Parathyroid adenoma (tissue), 2 donors: ENCODE data around the gene ADCY1.

Source experiments
- H2AFZ ChIP-seq: fragments of 300-600 bp; sonication (generic); one replicate; pipeline ENCODE4 v1.7.0; 2017; ENCODE audit warnings: antibody characterized with exemption, mild to moderate bottlenecking
- H3K27ac ChIP-seq: fragments of 300-600 bp; sonication (generic); one replicate; pipeline ENCODE4 v1.7.0; 2017
- H3K27me3 ChIP-seq: fragments of 300-600 bp; sonication (generic); one replicate; pipeline ENCODE4 v1.7.0; 2017; ENCODE audit warnings: low read length; ENCODE audit not compliant: control insufficient read depth, insufficient read depth
- H3K36me3 ChIP-seq: fragments of 300-600 bp; sonication (generic); one replicate; pipeline ENCODE4 v1.7.0; 2017; ENCODE audit warnings: low read length; ENCODE audit not compliant: control insufficient read depth, insufficient read depth
- H3K4me1 ChIP-seq: fragments of 300-600 bp; sonication (generic); one replicate; pipeline ENCODE4 v1.7.0; 2017; ENCODE audit warnings: control low read depth
- H3K4me2 ChIP-seq: fragments of 300-600 bp; sonication (generic); one replicate; pipeline ENCODE4 v1.7.0; 2017; ENCODE audit warnings: low read length
- H3K4me3 ChIP-seq: fragments of 300-600 bp; sonication (generic); one replicate; pipeline ENCODE4 v1.7.0; 2017; ENCODE audit warnings: low read depth, low read length
- H3K79me2 ChIP-seq: fragments of 300-600 bp; sonication (generic); one replicate; pipeline ENCODE4 v1.7.0; 2017; ENCODE audit warnings: control low read depth
- H3K9ac ChIP-seq: fragments of 300-600 bp; sonication (generic); one replicate; pipeline ENCODE4 v1.7.0; 2017; ENCODE audit warnings: mild to moderate bottlenecking
- H3K9me3 ChIP-seq: fragments of 300-600 bp; sonication (generic); one replicate; pipeline ENCODE4 v1.7.0; 2017; ENCODE audit warnings: low read length; ENCODE audit not compliant: control insufficient read depth
- TF ChIP-seq, protein P1 (sequence below): fragments of 300-600 bp; sonication (generic); IDR thresholded peaks from one replicate; pipeline ENCODE4 v1.7.0; 2017; ENCODE audit warnings: antibody characterized with exemption, mild to moderate bottlenecking
- donor health status: primary hyperparathyroidism.

Gene ADCY1

DNA sequence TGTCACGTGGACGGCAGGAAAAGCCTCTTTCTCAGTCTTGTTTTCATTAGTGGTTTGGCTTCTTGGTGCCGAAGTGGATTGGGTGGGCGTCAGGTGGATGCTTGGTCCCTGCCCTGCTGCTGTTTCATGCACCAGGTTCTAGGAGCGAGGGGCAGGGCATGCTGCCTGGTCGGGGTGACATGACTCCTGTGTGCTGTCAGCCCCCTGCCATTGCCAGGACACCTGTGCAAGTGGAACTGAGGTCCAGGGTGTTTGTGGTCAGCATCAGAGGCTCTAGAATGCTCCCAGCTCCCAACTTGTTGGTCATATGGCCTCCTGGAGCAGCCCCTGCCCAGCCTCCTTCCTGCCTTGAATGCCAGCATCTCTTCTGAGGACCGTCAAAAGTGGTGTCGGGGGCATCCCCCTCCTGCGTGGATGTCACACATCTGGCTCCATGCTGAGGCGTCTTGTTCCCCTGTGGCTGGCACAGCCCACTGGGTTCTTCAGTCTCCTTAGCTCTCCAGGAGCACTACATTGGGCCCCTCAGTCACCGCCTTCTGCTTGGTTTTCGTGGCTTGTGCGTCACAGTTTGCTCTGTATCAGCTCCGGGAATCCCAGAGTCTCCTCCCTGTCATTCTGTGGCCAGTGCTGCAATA, 24.8 kb downstream of the ADCY1 start:
- Histone ChIP-seq H3K4me1 (no peaks in the 10 kb centered on the region), H3K27me3 (no peaks in the 10 kb centered on the region)
- TF ChIP-seq, protein P1, sequence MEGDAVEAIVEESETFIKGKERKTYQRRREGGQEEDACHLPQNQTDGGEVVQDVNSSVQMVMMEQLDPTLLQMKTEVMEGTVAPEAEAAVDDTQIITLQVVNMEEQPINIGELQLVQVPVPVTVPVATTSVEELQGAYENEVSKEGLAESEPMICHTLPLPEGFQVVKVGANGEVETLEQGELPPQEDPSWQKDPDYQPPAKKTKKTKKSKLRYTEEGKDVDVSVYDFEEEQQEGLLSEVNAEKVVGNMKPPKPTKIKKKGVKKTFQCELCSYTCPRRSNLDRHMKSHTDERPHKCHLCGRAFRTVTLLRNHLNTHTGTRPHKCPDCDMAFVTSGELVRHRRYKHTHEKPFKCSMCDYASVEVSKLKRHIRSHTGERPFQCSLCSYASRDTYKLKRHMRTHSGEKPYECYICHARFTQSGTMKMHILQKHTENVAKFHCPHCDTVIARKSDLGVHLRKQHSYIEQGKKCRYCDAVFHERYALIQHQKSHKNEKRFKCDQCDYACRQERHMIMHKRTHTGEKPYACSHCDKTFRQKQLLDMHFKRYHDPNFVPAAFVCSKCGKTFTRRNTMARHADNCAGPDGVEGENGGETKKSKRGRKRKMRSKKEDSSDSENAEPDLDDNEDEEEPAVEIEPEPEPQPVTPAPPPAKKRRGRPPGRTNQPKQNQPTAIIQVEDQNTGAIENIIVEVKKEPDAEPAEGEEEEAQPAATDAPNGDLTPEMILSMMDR: no peak

DNA sequence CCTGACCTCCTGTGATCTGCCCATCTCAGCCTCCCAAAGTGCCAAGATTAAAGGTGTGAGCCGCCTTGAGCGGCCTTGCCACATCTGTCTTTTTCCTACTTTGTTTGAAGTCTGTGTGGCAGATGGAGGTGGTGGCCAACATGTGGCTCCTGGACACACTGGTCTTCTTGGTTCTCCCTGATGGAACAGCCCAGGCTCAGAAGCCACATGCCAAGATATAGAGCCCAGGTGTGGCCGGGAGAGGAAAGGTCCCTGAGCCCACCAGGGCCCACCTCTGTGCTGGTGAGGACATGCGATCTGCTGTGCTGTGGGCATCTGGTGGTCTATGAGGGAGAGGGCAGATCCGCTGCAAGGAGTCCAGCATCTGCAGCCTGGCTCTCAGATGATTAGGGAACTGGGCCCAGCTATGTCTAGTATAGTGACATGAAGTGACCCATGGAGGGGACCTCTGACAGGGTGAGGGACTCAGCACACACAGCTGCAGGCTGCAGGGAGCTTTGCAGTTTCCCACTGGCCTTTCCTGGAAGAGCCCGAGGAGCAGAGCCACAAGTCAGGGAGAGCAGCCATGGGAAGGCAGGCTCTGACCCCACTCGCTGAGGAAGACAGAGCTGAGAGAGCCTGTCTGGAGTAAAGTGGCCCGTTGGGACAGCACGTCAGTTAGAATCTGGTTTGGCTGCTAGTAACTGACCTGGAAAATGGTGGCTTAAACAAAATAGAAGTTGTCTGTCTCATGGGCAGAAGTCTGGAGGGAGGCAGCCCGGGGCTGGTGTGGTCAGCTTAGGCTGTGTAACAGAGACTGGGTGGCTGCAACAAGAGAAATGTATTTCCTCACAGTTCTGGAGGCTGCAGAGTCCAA, 25.9 kb downstream of the ADCY1 start:
- Histone ChIP-seq H3K4me1 (no peaks in the 10 kb centered on the region), H3K27me3 (no peaks in the 10 kb centered on the region), H2AFZ (no peak overlapping the region), H3K9me3 (no peaks in the 10 kb centered on the region), H3K9ac (no peak overlapping the region), H3K4me2 (no peak overlapping the region), H3K27ac (no peak overlapping the region), H3K36me3 (no peaks in the 10 kb centered on the region), H3K4me3 (no peak overlapping the region), H3K79me2 (no peaks in the 10 kb centered on the region)
- TF ChIP-seq, protein P1: no peak

More for the DNA sequence above, 24.8 kb downstream of the ADCY1 start:
- Histone ChIP-seq H3K9ac (no peak overlapping the region), H3K36me3 (no peaks in the 10 kb centered on the region), H3K79me2 (no peaks in the 10 kb centered on the region), H3K4me2 (no peak overlapping the region), H3K9me3 (no peaks in the 10 kb centered on the region), H2AFZ (no peak overlapping the region), H3K4me3 (no peak overlapping the region), H3K27ac (no peak overlapping the region)

DNA sequence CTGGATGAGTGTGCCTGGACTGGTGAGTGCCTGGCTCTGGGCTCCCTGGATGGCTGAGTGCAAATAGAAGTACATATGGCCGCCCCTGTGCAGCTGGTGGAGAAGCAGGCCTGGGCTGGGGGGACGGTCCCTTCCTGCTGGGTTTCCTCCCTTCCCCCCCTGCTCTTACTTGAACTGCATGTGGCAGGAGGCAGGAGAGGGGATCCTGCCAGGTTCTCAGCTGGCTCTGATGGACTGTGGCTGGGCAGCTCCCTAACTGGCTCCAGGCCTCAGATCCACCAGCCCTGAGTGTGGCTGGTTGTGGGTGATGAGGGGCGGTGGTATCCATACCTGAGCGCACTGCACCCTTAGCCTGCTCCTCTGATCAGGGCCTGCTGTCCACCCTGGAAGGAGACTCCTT, 26.9 kb downstream of the ADCY1 start:
- Histone ChIP-seq H2AFZ (no peak overlapping the region), H3K27ac (no peak overlapping the region), H3K4me1 (no peaks in the 10 kb centered on the region), H3K4me3 (no peak overlapping the region), H3K27me3 (no peaks in the 10 kb centered on the region), H3K36me3 (no peaks in the 10 kb centered on the region), H3K4me2 (no peak overlapping the region), H3K79me2 (no peaks in the 10 kb centered on the region), H3K9ac (no peak overlapping the region), H3K9me3 (no peaks in the 10 kb centered on the region)
- TF ChIP-seq, protein P1: no peak

DNA sequence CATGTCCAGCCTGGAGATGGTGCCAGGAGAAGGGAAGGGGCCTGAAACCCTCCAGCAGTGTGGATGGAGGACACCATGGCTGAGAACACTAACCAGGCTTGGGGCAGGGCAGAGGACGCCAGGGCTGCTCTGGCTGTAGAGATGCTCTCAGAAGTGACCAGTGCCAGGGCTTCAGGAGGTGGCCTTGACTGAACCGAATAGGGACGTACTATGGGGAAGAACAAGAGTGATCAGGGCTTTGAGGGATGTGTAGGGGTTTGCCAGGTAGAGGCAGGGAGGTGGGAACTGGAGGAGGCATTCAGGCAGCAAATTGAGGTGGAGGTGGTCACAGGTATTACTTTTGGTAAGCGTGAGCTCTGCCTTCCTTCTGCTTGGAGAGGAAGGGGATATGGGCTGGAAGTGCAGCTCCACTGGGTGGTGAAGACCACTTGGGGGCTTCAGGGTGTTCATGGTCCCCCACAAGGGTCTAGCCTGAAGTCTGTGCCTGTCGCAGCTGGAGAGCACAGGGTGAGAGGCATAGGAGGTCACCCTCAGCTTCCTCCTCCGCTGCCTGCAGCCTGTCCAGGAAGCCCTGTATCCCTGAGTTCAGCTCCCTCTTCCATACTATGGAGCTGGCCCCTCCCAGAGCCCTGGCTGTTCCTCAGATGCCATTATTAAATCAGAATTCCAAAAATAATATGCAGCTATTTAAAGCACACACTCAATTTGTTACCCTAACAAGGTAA, 27.8 kb downstream of the ADCY1 start:
- no peak overlapping the region for H3K9ac ChIP-seq

More for the DNA sequence above, 27.8 kb downstream of the ADCY1 start:
- Histone ChIP-seq H3K4me2 (no peak overlapping the region), H2AFZ (no peak overlapping the region), H3K27me3 (no peaks in the 10 kb centered on the region), H3K36me3 (no peaks in the 10 kb centered on the region), H3K4me1 (no peaks in the 10 kb centered on the region), H3K79me2 (no peaks in the 10 kb centered on the region), H3K27ac (no peak overlapping the region), H3K4me3 (no peak overlapping the region), H3K9me3 (no peaks in the 10 kb centered on the region)
- TF ChIP-seq, protein P1: no peak
